Naive thymus-derived CD4-positive, alpha-beta T cell (primary cell): Measurements from ENCODE around the gene RAB22A. TPM values are rescaled to one million over a fixed set of nuclear protein-coding genes. Genes with fewer than 3 reads are reported as not detected.
A peak's percentile ranks its signal among the peaks of the same experiment; 100 is the strongest.

Experiments used
- ATAC-seq: fragments of 150-1000 bp; cut with Tn5 transposase; 2 replicates; pipeline ENCODE4 v1.10.0; 2021; ENCODE audit warnings: mild to moderate bottlenecking, moderate library complexity
- CTCF ChIA-PET: fragments of 350-600 bp; sonication (Branson Sonifier 250); formaldehyde crosslinking; loops from one replicate; lab custom pipeline; 2021; ENCODE audit warnings: antibody characterized with exemption; lab: Charles Lee
- POLR2A ChIA-PET: fragments of 350-600 bp; sonication (Branson Sonifier 250); formaldehyde crosslinking; loops from one replicate; lab custom pipeline; 2021; ENCODE audit warnings: antibody characterized with exemption, inconsistent platforms; lab: Charles Lee
- DNase-seq, 9 donors: peaks; one replicate each; pipeline versions ENCODE4 v3.0.0 to v3.0.0-alpha.2; 2020 to 2022; ENCODE audit warnings: mixed read lengths in 1 of 9
- H3K27ac ChIP-seq: one replicate; pipeline ENCODE4 v1.7.0; 2013; ENCODE audit warnings: mild to moderate bottlenecking, low read depth, low read length, moderate library complexity
- H3K27me3 ChIP-seq, 2 donors: one replicate each; pipeline ENCODE4 v1.7.0; 2013; ENCODE audit warnings: low read length in 2 of 2, mild to moderate bottlenecking in 2 of 2, moderate library complexity in 2 of 2; ENCODE audit not compliant: control insufficient read depth in 2 of 2, insufficient read depth in 2 of 2
- H3K36me3 ChIP-seq, 3 experiments: 1 replicate in 2 of 3; 2 replicates in 1 of 3; pipeline ENCODE4 v1.7.0; 2013; ENCODE audit warnings: low read length in 3 of 3, mild to moderate bottlenecking in 3 of 3, moderate library complexity in 1 of 3; ENCODE audit not compliant: insufficient read depth in 3 of 3, control insufficient read depth in 2 of 3
- H3K4me1 ChIP-seq, 2 donors: one replicate each; pipeline ENCODE4 v1.7.0; 2013; ENCODE audit warnings: low read length in 2 of 2, mild to moderate bottlenecking in 2 of 2, moderate library complexity in 1 of 2; ENCODE audit not compliant: control insufficient read depth in 2 of 2, insufficient read depth in 2 of 2
- H3K4me3 ChIP-seq: 2 replicates; pipeline ENCODE4 v1.7.0; 2013; ENCODE audit warnings: mild to moderate bottlenecking, low read length
- H3K9me3 ChIP-seq, 3 experiments: 1 replicate in 2 of 3; 2 replicates in 1 of 3; pipeline ENCODE4 v1.7.0; 2013; ENCODE audit warnings: low read length in 3 of 3; ENCODE audit not compliant: control insufficient read depth in 2 of 3
- H3K27ac Mint-ChIP-seq, 9 donors: one replicate each; pipeline ENCODE4 v1.8.0; 2020 to 2022; ENCODE audit warnings: mixed read lengths in 9 of 9, mild to moderate bottlenecking in 8 of 9, moderate library complexity in 5 of 9, inconsistent platforms in 2 of 9
- H3K27me3 Mint-ChIP-seq, 5 donors: one replicate each; pipeline ENCODE4 v1.8.0; 2021 to 2022; ENCODE audit warnings: mixed read lengths in 5 of 5, mild to moderate bottlenecking in 1 of 5
- H3K36me3 Mint-ChIP-seq, 5 donors: one replicate each; pipeline ENCODE4 v1.8.0; 2020 to 2022; ENCODE audit warnings: mixed read lengths in 5 of 5, mild to moderate bottlenecking in 3 of 5, inconsistent platforms in 1 of 5
- H3K4me1 Mint-ChIP-seq, 7 donors: one replicate each; pipeline ENCODE4 v1.8.0; 2020 to 2022; ENCODE audit warnings: mixed read lengths in 7 of 7, mild to moderate bottlenecking in 3 of 7, inconsistent platforms in 1 of 7
- H3K4me3 Mint-ChIP-seq, 10 donors: one replicate each; pipeline ENCODE4 v1.8.0; 2020 to 2022; ENCODE audit warnings: mild to moderate bottlenecking in 10 of 10, mixed read lengths in 10 of 10, moderate library complexity in 6 of 10, inconsistent platforms in 2 of 10
- H3K9me3 Mint-ChIP-seq, 11 donors: one replicate each; pipeline ENCODE4 v1.8.0; 2020 to 2022; ENCODE audit warnings: mixed read lengths in 11 of 11, mild to moderate bottlenecking in 4 of 11, inconsistent platforms in 1 of 11, moderate library complexity in 1 of 11
- intact Hi-C, 2 donors: fragments of 100-400 bp; cut with micrococcal nuclease; formaldehyde crosslinking; loops; one replicate each; pipeline ENCODE4 v1.15.1; 2023
- polyA plus RNA-seq, 2 donors: library from polyadenylated mRNA; unstranded; fragments of 300-500 nt; fragmentation: Illumina TruSeq; gene quantifications; one replicate each; pipeline ENCODE4 v1.2.3, GENCODE V29; 2021
- total RNA-seq, 6 experiments: library from RNA in 5 of 6; stranded (reverse) in 5 of 6; gene quantifications; 1 replicate in 5 of 6; 2 replicates in 1 of 6; pipeline ENCODE4 v1.2.3 and lab custom pipeline; 2021 to 2026

Gene RAB22A
- total and polyA plus RNA-seq, 7 experiments from 2014 or later = 10.4 to 24.7 (median 17.8) TPM

- CTCF ChIA-PET = no interaction called here
- Mint-ChIP-seq H3K36me3 (peaks cover 13 to 49% (median 24%) of the 10 kb centered on the region in 5 donors), H3K9me3 (peaks cover 0 to 2% (median 0%) of the 10 kb centered on the region in 11 donors), H3K27ac (no peak overlapping the region), H3K4me1 (peaks cover 20 to 70% (median 66%) of the 10 kb centered on the region in 7 donors), H3K27me3 (no peaks in the 10 kb centered on the region), H3K4me3 (no peak overlapping the region)
- Histone ChIP-seq H3K4me1 (no peaks in the 10 kb centered on the region), H3K27me3 (no peaks in the 10 kb centered on the region), H3K36me3 (peaks cover 0 to 16% (median 6%) of the 10 kb centered on the region in 3 experiments), H3K27ac (no peak overlapping the region), H3K4me3 (no peak overlapping the region), H3K9me3 (no peaks in the 10 kb centered on the region)
- POLR2A ChIA-PET = interaction anchor here (0.6 kb wide), 1 partner anchor 27 kb away, joined by 3 read pairs; no protein-coding TSS in a partner anchor
- DNase-seq (no peak), ATAC-seq (no peak)
- intact Hi-C loops = no loop called here
Observed at GRCh38 chr20:58330249-58330648, 20.7 kb downstream of the RAB22A start.

DNA sequence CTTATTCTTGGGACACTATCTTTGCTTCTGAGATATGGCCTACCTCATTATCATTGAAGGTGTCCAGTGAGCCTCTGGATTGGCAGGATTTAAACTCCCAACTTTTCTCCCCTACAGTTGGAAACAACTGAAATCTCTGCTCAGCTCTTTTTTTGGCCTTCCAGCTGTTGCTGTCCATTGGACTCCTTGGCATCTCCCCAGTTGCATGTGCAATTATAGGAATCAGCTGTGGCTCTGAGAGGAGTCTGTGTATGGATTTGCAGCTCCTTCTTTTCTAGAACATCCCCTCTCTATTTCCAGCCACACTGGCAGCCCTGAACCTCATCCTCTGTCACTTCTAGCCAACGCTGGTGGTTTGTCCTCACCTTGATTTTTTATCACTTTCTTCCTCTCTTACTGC lies 21.2 kb downstream of the RAB22A start:
- no peaks in the 10 kb centered on the region for H3K4me1 ChIP-seq
- intact Hi-C loops = no loop called here
- H3K27ac ChIP-seq = no peak overlapping the region
- H3K27me3 ChIP-seq = no peaks in the 10 kb centered on the region
- ChIA-PET CTCF (no interaction called here), POLR2A (interaction anchor here (1.0 kb wide), 1 partner anchor 12 kb away, joined by 3 read pairs; no protein-coding TSS in a partner anchor)
- H3K4me1 Mint-ChIP-seq = peaks cover 17 to 68% (median 65%) of the 10 kb centered on the region in 7 donors
- H3K4me3 ChIP-seq = no peak overlapping the region
- H3K4me3 Mint-ChIP-seq = no peak overlapping the region
- H3K36me3 ChIP-seq = peaks cover 0 to 16% (median 6%) of the 10 kb centered on the region in 3 experiments
- peaks cover 0 to 2% (median 0%) of the 10 kb centered on the region in 11 donors for H3K9me3 Mint-ChIP-seq
- H3K27ac Mint-ChIP-seq = peak overlapping the region in 1 of 9 donors; percentile 46
- H3K9me3 ChIP-seq = no peaks in the 10 kb centered on the region
- no peaks in the 10 kb centered on the region for H3K27me3 Mint-ChIP-seq
- DNase-seq (no peak), ATAC-seq (no peak)
- peaks cover 13 to 48% (median 22%) of the 10 kb centered on the region in 5 donors for H3K36me3 Mint-ChIP-seq

DNA sequence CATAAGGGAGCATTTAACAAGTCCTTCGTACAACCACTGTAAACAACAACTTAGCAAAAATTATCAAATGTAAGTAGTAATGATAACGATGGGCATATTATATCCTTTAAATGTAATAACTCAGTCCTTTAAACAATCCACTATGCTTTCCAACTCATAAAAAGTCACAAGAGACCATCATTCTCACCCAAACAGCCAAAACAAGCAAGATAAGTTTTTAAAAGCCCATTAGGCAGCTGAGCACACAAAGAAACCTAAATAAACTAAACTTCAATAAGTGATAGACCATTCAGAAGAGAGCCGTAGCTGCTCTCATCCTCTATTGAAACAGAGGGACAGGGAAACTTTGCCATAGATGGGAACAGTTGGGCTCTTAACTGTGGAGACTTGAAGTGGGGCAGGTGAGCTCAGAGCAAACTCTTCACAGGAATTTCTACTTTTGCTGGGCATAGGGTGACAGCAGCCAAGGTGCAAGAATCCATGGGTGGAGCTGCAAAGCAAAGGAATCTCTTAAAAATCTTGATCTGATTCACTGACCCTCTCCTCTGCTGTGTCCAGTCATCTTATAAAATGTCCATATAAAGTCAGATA lies 22.5 kb downstream of the RAB22A start:
- ATAC-seq (no peak), DNase-seq (no peak)
- H3K36me3 ChIP-seq = peaks cover 0 to 15% (median 6%) of the 10 kb centered on the region in 3 experiments
- H3K27ac ChIP-seq = no peak overlapping the region
- peaks cover 0 to 2% (median 0%) of the 10 kb centered on the region in 11 donors for H3K9me3 Mint-ChIP-seq
- no peak overlapping the region for H3K4me3 ChIP-seq
- ChIA-PET CTCF (no interaction called here), POLR2A (no interaction called here)
- no peaks in the 10 kb centered on the region for H3K9me3 ChIP-seq
- no peaks in the 10 kb centered on the region for H3K27me3 Mint-ChIP-seq
- no peak overlapping the region for H3K4me3 Mint-ChIP-seq
- H3K4me1 ChIP-seq = peaks cover 0 to 4% of the 10 kb centered on the region in 2 donors
- H3K27me3 ChIP-seq = no peaks in the 10 kb centered on the region
- H3K36me3 Mint-ChIP-seq = peaks cover 12 to 48% (median 19%) of the 10 kb centered on the region in 5 donors
- intact Hi-C loops = no loop called here
- peak overlapping the region in 3 of 9 donors; percentile 34 to 74 (median 35) for H3K27ac Mint-ChIP-seq
- H3K4me1 Mint-ChIP-seq = peaks cover 13 to 61% (median 55%) of the 10 kb centered on the region in 7 donors

DNA sequence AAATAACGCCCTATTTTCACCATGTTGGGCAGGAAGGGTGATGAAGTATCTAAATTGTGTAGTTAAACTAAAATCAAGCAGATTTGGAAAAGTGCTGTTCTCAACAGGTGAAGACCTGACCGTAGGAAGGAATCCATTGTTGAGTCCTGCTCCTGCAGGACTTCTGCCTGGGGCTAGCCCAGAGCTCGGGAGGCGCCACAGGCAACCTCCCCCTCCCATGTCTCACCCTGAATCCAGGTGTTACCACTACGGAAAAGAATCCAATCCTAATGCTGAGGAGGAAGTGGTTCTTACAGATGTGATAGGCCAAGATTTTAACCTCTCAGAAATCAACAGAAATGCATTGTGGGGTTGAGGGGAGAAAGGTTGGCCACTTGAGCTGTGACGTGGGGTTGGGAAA lies 30.2 kb downstream of the RAB22A start:
- POLR2A ChIA-PET = no interaction called here
- DNase-seq = no peak
- H3K27ac ChIP-seq = no peak overlapping the region
- peaks cover 3 to 20% (median 5%) of the 10 kb centered on the region in 3 experiments for H3K36me3 ChIP-seq
- peaks cover 0 to 4% of the 10 kb centered on the region in 2 donors for H3K4me1 ChIP-seq
- H3K27me3 Mint-ChIP-seq = no peaks in the 10 kb centered on the region
- H3K9me3 Mint-ChIP-seq = peaks cover 0 to 6% (median 0%) of the 10 kb centered on the region in 11 donors
- peaks cover 16 to 47% (median 25%) of the 10 kb centered on the region in 5 donors for H3K36me3 Mint-ChIP-seq
- no peak overlapping the region for H3K4me3 ChIP-seq
- intact Hi-C loops = no loop called here
- no peak for ATAC-seq
- no peak overlapping the region for H3K4me3 Mint-ChIP-seq
- no peaks in the 10 kb centered on the region for H3K9me3 ChIP-seq
- CTCF ChIA-PET = no interaction called here
- peak overlapping the region in 2 of 9 donors; percentile 29 to 43 for H3K27ac Mint-ChIP-seq
- H3K4me1 Mint-ChIP-seq = peaks cover 16 to 56% (median 52%) of the 10 kb centered on the region in 7 donors
- no peaks in the 10 kb centered on the region for H3K27me3 ChIP-seq

GRCh38 chr20:58340151-58340550 lies 30.6 kb downstream of the RAB22A start:
- peaks cover 3 to 24% (median 9%) of the 10 kb centered on the region in 3 experiments for H3K36me3 ChIP-seq
- no peak overlapping the region for H3K27ac ChIP-seq
- POLR2A ChIA-PET = no interaction called here

DNA sequence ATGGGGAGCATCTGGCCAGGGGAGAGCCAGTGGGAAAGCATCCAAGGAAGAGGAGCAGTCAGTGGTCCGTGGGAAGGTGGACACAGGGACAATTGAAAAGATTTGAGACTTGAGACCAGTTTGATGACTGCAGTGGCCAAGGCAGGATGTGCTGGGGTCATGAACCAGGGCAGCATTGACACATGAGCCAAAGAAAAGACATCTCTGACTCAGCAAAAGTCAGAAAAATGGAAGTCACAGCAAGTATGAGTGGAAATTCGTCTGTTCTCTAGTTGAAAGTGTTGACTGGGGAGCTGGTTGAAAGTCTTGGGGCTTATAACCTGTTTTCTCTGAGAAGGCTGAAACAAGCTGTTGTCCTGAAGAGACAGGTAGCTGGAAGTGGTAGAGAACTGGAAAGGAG lies 31.3 kb downstream of the RAB22A start:
- peaks cover 16 to 55% (median 45%) of the 10 kb centered on the region in 7 donors for H3K4me1 Mint-ChIP-seq

More at GRCh38 chr20:58340151-58340550, 30.6 kb downstream of the RAB22A start:
- Mint-ChIP-seq H3K4me3 (no peak overlapping the region), H3K27ac (no peak overlapping the region), H3K9me3 (peaks cover 0 to 6% (median 0%) of the 10 kb centered on the region in 11 donors), H3K27me3 (no peaks in the 10 kb centered on the region), H3K36me3 (peaks cover 17 to 51% (median 27%) of the 10 kb centered on the region in 5 donors), H3K4me1 (peaks cover 16 to 56% (median 49%) of the 10 kb centered on the region in 7 donors)
- CTCF ChIA-PET = interaction anchor here (0.6 kb wide), 1 partner anchor 73 kb away, joined by 3 read pairs; no protein-coding TSS in a partner anchor
- DNase-seq (no peak), ATAC-seq (no peak)
- H3K27me3 ChIP-seq = no peaks in the 10 kb centered on the region
- H3K9me3 ChIP-seq = no peaks in the 10 kb centered on the region
- intact Hi-C loops = no loop called here
- H3K4me1 ChIP-seq = peaks cover 0 to 4% of the 10 kb centered on the region in 2 donors
- no peak overlapping the region for H3K4me3 ChIP-seq

More for the DNA sequence above, 31.3 kb downstream of the RAB22A start:
- CTCF ChIA-PET = interaction anchor here (0.6 kb wide), 1 partner anchor 74 kb away, joined by 3 read pairs; no protein-coding TSS in a partner anchor
- Histone ChIP-seq H3K36me3 (peaks cover 3 to 31% (median 14%) of the 10 kb centered on the region in 3 experiments), H3K9me3 (no peaks in the 10 kb centered on the region), H3K4me3 (no peak overlapping the region), H3K27me3 (no peaks in the 10 kb centered on the region), H3K27ac (no peak overlapping the region), H3K4me1 (peaks cover 0 to 4% of the 10 kb centered on the region in 2 donors)
- peak overlapping the region in 2 of 9 donors; percentile 19 to 38 for H3K27ac Mint-ChIP-seq
- POLR2A ChIA-PET = no interaction called here
- ATAC-seq (no peak), DNase-seq (no peak)
- intact Hi-C loops = no loop called here
- no peaks in the 10 kb centered on the region for H3K27me3 Mint-ChIP-seq
- peaks cover 0 to 6% (median 0%) of the 10 kb centered on the region in 11 donors for H3K9me3 Mint-ChIP-seq
- H3K4me3 Mint-ChIP-seq = no peak overlapping the region
- peaks cover 23 to 55% (median 30%) of the 10 kb centered on the region in 5 donors for H3K36me3 Mint-ChIP-seq
